ENCODE data around the gene KSR1. TPM values are rescaled to one million over a fixed set of nuclear protein-coding genes. Genes with fewer than 3 reads are reported as not detected.

The KSR1 gene
- total and polyA plus RNA-seq, 2 donors (not counting 1 experiment from before 2014, with no cell fraction given): 5.3 to 10.1 TPM

- TF ChIP-seq CTCF (conservative IDR thresholded peaks at IDR 0.05 in 1 of 2, IDR thresholded peaks at IDR 0.05 in 1 of 2; ENCODE audit: low read depth in 1 of 2, low read length in 2 of 2): no peak
- TF ChIP-seq EZH2 (IDR thresholded peaks at IDR 0.05; ENCODE audit: low read length, missing control alignments): no peak
- H3K4me1 ChIP-seq (ENCODE audit: control insufficient read depth, extremely low read depth, insufficient read depth, low read length): no peaks in the 10 kb centered on the region
- no peaks in the 10 kb centered on the region for H3K9me3 ChIP-seq (ENCODE audit: control insufficient read depth, insufficient read depth, low read depth, low read length)
- no peak overlapping the region for H3K4me3 ChIP-seq (replicated peaks in 1 of 4; ENCODE audit: control extremely low read depth in 1 of 4, insufficient read depth in 1 of 4, low read depth in 3 of 4, low read length in 4 of 4)
- H3K27me3 ChIP-seq (ENCODE audit: control insufficient read depth, insufficient read depth, low read length): no peaks in the 10 kb centered on the region
- no peak overlapping the region for H2AFZ ChIP-seq (ENCODE audit: low read length)
- no peak overlapping the region for H3K4me2 ChIP-seq (ENCODE audit: extremely low read depth, insufficient read depth, low read length)
- no peak overlapping the region for H3K27ac ChIP-seq (ENCODE audit: insufficient read depth, low read length)
- no peaks in the 10 kb centered on the region for H3K79me2 ChIP-seq (ENCODE audit: control insufficient read depth, insufficient read depth, low read length)
- H4K20me1 ChIP-seq (ENCODE audit: control insufficient read depth, extremely low read depth, insufficient read depth, low read length): no peaks in the 10 kb centered on the region
- DNase-seq (ENCODE audit: low read depth in 2 of 2): no peak
- H3K36me3 ChIP-seq (ENCODE audit: control insufficient read depth, insufficient read depth, low read length): peaks cover 1% of the 10 kb centered on the region
- no peak overlapping the region for H3K9ac ChIP-seq (ENCODE audit: insufficient read depth, low read length)
Measured at GRCh38 chr17:27595208-27595607, 139.0 kb downstream of the KSR1 start.

- TF ChIP-seq EZH2 (IDR thresholded peaks at IDR 0.05; ENCODE audit: low read length, missing control alignments): no peak
- TF ChIP-seq CTCF (conservative IDR thresholded peaks at IDR 0.05 in 1 of 2, IDR thresholded peaks at IDR 0.05 in 1 of 2; ENCODE audit: low read depth in 1 of 2, low read length in 2 of 2): no peak
- Histone ChIP-seq H3K4me1 (ENCODE audit: control insufficient read depth, extremely low read depth, insufficient read depth, low read length) (no peaks in the 10 kb centered on the region), H3K4me3 (replicated peaks in 1 of 4; ENCODE audit: control extremely low read depth in 1 of 4, insufficient read depth in 1 of 4, low read depth in 3 of 4, low read length in 4 of 4) (no peak overlapping the region), H3K27me3 (ENCODE audit: control insufficient read depth, insufficient read depth, low read length) (no peaks in the 10 kb centered on the region), H2AFZ (ENCODE audit: low read length) (no peak overlapping the region), H3K27ac (ENCODE audit: insufficient read depth, low read length) (no peak overlapping the region), H3K9ac (ENCODE audit: insufficient read depth, low read length) (no peak overlapping the region), H3K9me3 (ENCODE audit: control insufficient read depth, insufficient read depth, low read depth, low read length) (no peaks in the 10 kb centered on the region), H4K20me1 (ENCODE audit: control insufficient read depth, extremely low read depth, insufficient read depth, low read length) (no peaks in the 10 kb centered on the region), H3K36me3 (ENCODE audit: control insufficient read depth, insufficient read depth, low read length) (peaks cover 1% of the 10 kb centered on the region), H3K4me2 (ENCODE audit: extremely low read depth, insufficient read depth, low read length) (no peak overlapping the region), H3K79me2 (ENCODE audit: control insufficient read depth, insufficient read depth, low read length) (no peaks in the 10 kb centered on the region)
- DNase-seq (ENCODE audit: low read depth in 2 of 2): peak in 1 of 2 donors; percentile 31
Measured at GRCh38 chr17:27596096-27596495, 139.8 kb downstream of the KSR1 start.

GRCh38 chr17:27596566-27597187, 140.4 kb downstream of the KSR1 start:
- Histone ChIP-seq H3K9ac (ENCODE audit: insufficient read depth, low read length) (no peak overlapping the region), H3K27ac (ENCODE audit: insufficient read depth, low read length) (no peak overlapping the region)
- TF ChIP-seq CTCF (conservative IDR thresholded peaks at IDR 0.05 in 1 of 2, IDR thresholded peaks at IDR 0.05 in 1 of 2; ENCODE audit: low read depth in 1 of 2, low read length in 2 of 2) (no peak), EZH2 (IDR thresholded peaks at IDR 0.05; ENCODE audit: low read length, missing control alignments) (no peak)

More at GRCh38 chr17:27596566-27597187, 140.4 kb downstream of the KSR1 start:
- no peak overlapping the region for H2AFZ ChIP-seq (ENCODE audit: low read length)
- H3K79me2 ChIP-seq (ENCODE audit: control insufficient read depth, insufficient read depth, low read length): no peaks in the 10 kb centered on the region
- H3K9me3 ChIP-seq (ENCODE audit: control insufficient read depth, insufficient read depth, low read depth, low read length): no peaks in the 10 kb centered on the region
- peaks cover 1% of the 10 kb centered on the region for H3K36me3 ChIP-seq (ENCODE audit: control insufficient read depth, insufficient read depth, low read length)
- H4K20me1 ChIP-seq (ENCODE audit: control insufficient read depth, extremely low read depth, insufficient read depth, low read length): no peaks in the 10 kb centered on the region
- H3K4me2 ChIP-seq (ENCODE audit: extremely low read depth, insufficient read depth, low read length): no peak overlapping the region
- no peaks in the 10 kb centered on the region for H3K27me3 ChIP-seq (ENCODE audit: control insufficient read depth, insufficient read depth, low read length)
- H3K4me3 ChIP-seq (replicated peaks in 1 of 4; ENCODE audit: control extremely low read depth in 1 of 4, insufficient read depth in 1 of 4, low read depth in 3 of 4, low read length in 4 of 4): no peak overlapping the region
- DNase-seq (ENCODE audit: low read depth in 2 of 2): no peak
- no peaks in the 10 kb centered on the region for H3K4me1 ChIP-seq (ENCODE audit: control insufficient read depth, extremely low read depth, insufficient read depth, low read length)
